ENCODE measurements around the gene DFFA.

DNA sequence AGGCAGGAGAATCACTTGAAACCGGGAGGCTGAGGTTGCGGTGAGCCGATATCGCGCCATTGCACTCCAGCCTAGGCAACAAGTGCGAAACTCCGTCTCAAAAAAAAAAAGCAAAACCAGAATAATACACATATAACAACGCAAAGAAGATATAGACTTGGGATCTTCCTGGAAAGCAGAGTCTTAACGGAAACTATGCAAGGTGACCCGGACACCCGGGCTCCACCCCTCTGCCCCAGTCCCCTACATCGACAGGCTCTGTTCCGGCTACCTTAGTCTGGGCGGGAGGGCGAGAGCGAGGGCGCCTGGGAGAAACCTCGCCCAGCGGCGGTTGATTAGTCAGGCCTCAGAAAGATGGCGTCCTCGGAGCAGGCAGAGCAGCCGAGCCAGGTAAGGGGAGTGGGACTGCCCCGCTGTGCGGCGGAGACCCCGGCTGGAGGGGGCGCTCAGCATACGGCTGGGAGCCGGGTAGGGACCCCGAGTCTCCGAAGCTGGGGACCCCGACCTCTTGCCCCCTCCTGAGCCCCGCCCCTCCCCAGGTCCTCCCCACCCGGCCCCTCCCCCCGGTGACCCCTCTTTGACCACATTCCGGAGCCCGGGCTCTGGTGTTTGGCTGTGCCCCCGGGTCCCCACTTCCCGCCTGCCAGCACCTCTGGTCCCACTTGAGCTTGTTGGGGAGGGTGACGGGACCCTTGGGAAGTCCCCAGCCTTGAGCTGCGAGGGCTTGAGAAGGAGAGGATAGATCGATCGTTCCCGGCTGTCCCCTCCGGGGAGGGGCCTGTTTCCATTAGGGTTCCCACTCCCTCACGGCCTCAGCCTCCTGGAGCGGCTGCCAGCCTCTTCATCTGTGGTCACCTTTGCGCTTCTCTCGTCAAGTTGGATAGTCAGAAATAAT lies 2.5 kb upstream of the DFFA start, which contains the start of gene PEX14:
- TF ChIP-seq, protein P1, sequence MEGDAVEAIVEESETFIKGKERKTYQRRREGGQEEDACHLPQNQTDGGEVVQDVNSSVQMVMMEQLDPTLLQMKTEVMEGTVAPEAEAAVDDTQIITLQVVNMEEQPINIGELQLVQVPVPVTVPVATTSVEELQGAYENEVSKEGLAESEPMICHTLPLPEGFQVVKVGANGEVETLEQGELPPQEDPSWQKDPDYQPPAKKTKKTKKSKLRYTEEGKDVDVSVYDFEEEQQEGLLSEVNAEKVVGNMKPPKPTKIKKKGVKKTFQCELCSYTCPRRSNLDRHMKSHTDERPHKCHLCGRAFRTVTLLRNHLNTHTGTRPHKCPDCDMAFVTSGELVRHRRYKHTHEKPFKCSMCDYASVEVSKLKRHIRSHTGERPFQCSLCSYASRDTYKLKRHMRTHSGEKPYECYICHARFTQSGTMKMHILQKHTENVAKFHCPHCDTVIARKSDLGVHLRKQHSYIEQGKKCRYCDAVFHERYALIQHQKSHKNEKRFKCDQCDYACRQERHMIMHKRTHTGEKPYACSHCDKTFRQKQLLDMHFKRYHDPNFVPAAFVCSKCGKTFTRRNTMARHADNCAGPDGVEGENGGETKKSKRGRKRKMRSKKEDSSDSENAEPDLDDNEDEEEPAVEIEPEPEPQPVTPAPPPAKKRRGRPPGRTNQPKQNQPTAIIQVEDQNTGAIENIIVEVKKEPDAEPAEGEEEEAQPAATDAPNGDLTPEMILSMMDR (IDR thresholded peaks at IDR 0.05; ENCODE audit: insufficient read depth, low read length, poor library complexity, severe bottlenecking), result no peak
- no peak for TF ChIP-seq EZH2phosphoT487 (conservative IDR thresholded peaks at IDR 0.05; ENCODE audit: low read length)

Measured in SU-DHL-6 (cell line).